ENCODE results near the gene PITPNM3. TPM values are rescaled to one million over a fixed set of nuclear protein-coding genes. Genes with fewer than 3 reads are reported as not detected.

PITPNM3 gene
- total and polyA plus RNA-seq, 2 of the 8 experiments (the other 6 are each of a cell fraction or from before 2014, with no cell fraction given), result 1.7 to 3.1 TPM

GRCh38 chr17:6567528-6568183 is 11.3 kb upstream of the PITPNM3 start (continued):
- TF ChIP-seq KDM4A (IDR thresholded peaks at IDR 0.05; ENCODE audit: low read depth, low read length, severe bottlenecking), result no peak
